Body of pancreas (tissue), 4 donors: Measurements from ENCODE around the gene THSD7B.
"Not testable (repeated sequence)": the region's sequence is repeated elsewhere in the genome, so short reads cannot be mapped to it uniquely, and the experiment has no call there.

Experiments
- POLR2A ChIP-seq, 3 donors: fragments of 450-650 bp; IDR thresholded peaks; one replicate each; pipeline ENCODE4 v1.6.1; 2016; ENCODE audit warnings: antibody characterized with exemption in 3 of 3, mild to moderate bottlenecking in 2 of 3
- TF ChIP-seq, protein P1 (sequence below), 7 experiments: fragments of 450-650 bp in 4 of 7; fragments of 200-600 bp in 3 of 7; sonication (generic) in 3 of 7; IDR thresholded peaks; one replicate each; pipeline ENCODE4 v1.5.1; 2016 to 2019; ENCODE audit warnings: antibody characterized with exemption in 7 of 7

DNA sequence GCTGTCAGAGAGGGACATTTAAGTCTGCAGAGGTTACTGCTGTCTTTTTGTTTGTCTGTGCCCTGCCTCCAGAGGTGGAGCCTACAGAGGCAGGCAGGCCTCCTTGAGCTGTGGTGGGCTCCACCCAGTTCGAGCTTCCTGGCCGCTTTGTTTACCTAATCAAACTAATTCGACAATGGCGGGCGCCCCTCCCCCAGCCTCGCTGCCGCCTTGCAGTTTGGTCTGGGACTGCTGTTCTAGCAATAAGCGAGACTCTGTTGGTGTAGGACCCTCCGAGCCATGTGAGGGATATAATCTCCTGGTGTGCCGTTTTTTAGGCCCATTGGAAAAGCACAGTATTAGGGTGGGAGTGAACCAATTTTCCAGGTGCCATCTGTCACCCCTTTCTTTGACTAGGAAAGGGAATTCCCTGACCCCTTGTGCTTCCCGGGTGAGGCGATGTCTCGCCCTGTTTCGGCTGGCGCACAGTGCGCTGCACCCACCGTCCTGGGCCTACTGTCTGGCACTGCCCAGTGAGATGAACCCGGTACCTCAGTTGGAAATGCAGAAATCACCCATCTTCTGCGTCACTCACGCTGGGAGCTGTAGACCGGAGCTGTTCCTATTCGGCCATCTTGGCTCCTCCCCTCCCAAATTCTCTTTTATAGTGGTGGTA is 310.9 kb downstream of the THSD7B start:
- not testable (repeated sequence) for TF ChIP-seq POLR2A (IDR thresholded peaks at IDR 0.05)
- TF ChIP-seq, protein P1, sequence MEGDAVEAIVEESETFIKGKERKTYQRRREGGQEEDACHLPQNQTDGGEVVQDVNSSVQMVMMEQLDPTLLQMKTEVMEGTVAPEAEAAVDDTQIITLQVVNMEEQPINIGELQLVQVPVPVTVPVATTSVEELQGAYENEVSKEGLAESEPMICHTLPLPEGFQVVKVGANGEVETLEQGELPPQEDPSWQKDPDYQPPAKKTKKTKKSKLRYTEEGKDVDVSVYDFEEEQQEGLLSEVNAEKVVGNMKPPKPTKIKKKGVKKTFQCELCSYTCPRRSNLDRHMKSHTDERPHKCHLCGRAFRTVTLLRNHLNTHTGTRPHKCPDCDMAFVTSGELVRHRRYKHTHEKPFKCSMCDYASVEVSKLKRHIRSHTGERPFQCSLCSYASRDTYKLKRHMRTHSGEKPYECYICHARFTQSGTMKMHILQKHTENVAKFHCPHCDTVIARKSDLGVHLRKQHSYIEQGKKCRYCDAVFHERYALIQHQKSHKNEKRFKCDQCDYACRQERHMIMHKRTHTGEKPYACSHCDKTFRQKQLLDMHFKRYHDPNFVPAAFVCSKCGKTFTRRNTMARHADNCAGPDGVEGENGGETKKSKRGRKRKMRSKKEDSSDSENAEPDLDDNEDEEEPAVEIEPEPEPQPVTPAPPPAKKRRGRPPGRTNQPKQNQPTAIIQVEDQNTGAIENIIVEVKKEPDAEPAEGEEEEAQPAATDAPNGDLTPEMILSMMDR (IDR thresholded peaks at IDR 0.05) = not testable (repeated sequence)
